ENCODE results near the gene EDC4. TPM values are rescaled to one million over a fixed set of nuclear protein-coding genes. Genes with fewer than 3 reads are reported as not detected.

The EDC4 gene
- total and polyA plus RNA-seq, 2 experiments from 2014 or later = 39.6 to 98.5 TPM

- no peaks in the 10 kb centered on the region; the same call in 1 of the 2 replicates for H3K36me3 ChIP-seq (ENCODE audit: insufficient read depth)
- H3K4me2 ChIP-seq = no peak overlapping the region
- H3F3A ChIP-seq (replicated peaks; ENCODE audit: low read depth) = no peaks in the 10 kb centered on the region
- H3K4me3 ChIP-seq = no peak overlapping the region
- H3K79me2 ChIP-seq (replicated peaks; ENCODE audit: insufficient read depth) = no peaks in the 10 kb centered on the region
- ATAC-seq (no peak), DNase-seq (ENCODE audit: low spot score) (no peak)
- no peak overlapping the region for H3K27ac Mint-ChIP-seq
- peaks cover 15% of the 10 kb centered on the region for H3K4me1 Mint-ChIP-seq
- no peaks in the 10 kb centered on the region for H3K27me3 ChIP-seq (ENCODE audit: insufficient read depth)
- TF ChIP-seq REST (IDR thresholded peaks at IDR 0.05; ENCODE audit: unreplicated experiment) = no peak
- TF ChIP-seq ETS1 (IDR thresholded peaks at IDR 0.05) = no peak
- TF ChIP-seq EZH2phosphoT487 (IDR thresholded peaks at IDR 0.05; ENCODE audit: unreplicated experiment) = no peak
- no peak for TF ChIP-seq ZNF462 (CRISPR knock-in tag; IDR thresholded peaks at IDR 0.05)
- TF ChIP-seq, protein P1, sequence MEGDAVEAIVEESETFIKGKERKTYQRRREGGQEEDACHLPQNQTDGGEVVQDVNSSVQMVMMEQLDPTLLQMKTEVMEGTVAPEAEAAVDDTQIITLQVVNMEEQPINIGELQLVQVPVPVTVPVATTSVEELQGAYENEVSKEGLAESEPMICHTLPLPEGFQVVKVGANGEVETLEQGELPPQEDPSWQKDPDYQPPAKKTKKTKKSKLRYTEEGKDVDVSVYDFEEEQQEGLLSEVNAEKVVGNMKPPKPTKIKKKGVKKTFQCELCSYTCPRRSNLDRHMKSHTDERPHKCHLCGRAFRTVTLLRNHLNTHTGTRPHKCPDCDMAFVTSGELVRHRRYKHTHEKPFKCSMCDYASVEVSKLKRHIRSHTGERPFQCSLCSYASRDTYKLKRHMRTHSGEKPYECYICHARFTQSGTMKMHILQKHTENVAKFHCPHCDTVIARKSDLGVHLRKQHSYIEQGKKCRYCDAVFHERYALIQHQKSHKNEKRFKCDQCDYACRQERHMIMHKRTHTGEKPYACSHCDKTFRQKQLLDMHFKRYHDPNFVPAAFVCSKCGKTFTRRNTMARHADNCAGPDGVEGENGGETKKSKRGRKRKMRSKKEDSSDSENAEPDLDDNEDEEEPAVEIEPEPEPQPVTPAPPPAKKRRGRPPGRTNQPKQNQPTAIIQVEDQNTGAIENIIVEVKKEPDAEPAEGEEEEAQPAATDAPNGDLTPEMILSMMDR (conservative IDR thresholded peaks at IDR 0.05; ENCODE audit: low read depth in 2 of 2) = no peak
- TF ChIP-seq STAT1 (IDR thresholded peaks at IDR 0.05; ENCODE audit: unreplicated experiment) = no peak
- no peak for TF ChIP-seq CREB1 (CRISPR knock-in tag; IDR thresholded peaks at IDR 0.05; ENCODE audit: low read depth)
- no peak for TF ChIP-seq EZH2 (IDR thresholded peaks at IDR 0.05; ENCODE audit: low read depth, unreplicated experiment)
- no peak for TF ChIP-seq JUNB (IDR thresholded peaks at IDR 0.05; ENCODE audit: unreplicated experiment)
- no peak for TF ChIP-seq ZNF331 (CRISPR knock-in tag; IDR thresholded peaks at IDR 0.05; ENCODE audit: low read depth)
- no peak for TF ChIP-seq NANOG (IDR thresholded peaks at IDR 0.05; ENCODE audit: borderline replicate concordance)
- TF ChIP-seq ZNF114 (CRISPR knock-in tag; IDR thresholded peaks at IDR 0.05) = no peak
- no peak for TF ChIP-seq POLR2AphosphoS5 (IDR thresholded peaks at IDR 0.05; ENCODE audit: low read depth)
- no peaks in the 10 kb centered on the region for H3K9me2 ChIP-seq (ENCODE audit: insufficient read depth)
- H2AFZ ChIP-seq = no peak overlapping the region
- no peaks in the 10 kb centered on the region for H4K20me1 ChIP-seq (replicated peaks; ENCODE audit: insufficient read depth)
- H3K4me3 Mint-ChIP-seq = no peak overlapping the region
- H3K4me1 ChIP-seq (ENCODE audit: insufficient read depth) = no peaks in the 10 kb centered on the region
- H3K27ac ChIP-seq (ENCODE audit: low read depth) = no peak overlapping the region
- peaks cover 13% of the 10 kb centered on the region for H3K27me3 Mint-ChIP-seq (ENCODE audit: insufficient read depth, low read depth, poor library complexity)
- peaks cover 33% of the 10 kb centered on the region for H3K36me3 Mint-ChIP-seq (ENCODE audit: low read depth)
- no peaks in the 10 kb centered on the region for H3K9me3 Mint-ChIP-seq
These were observed 46.9 kb upstream of the EDC4 start for GRCh38 chr16:67825906-67826305.

Data from GM23338 (cell line).